Vagina (tissue), 2 donors: ENCODE data around the gene PCNX1. TPM values are rescaled to one million over a fixed set of nuclear protein-coding genes. Genes with fewer than 3 reads are reported as not detected.
"Not testable (repeated sequence)": the region's sequence is repeated elsewhere in the genome, so short reads cannot be mapped to it uniquely, and the experiment has no call there.

ENCODE experiments used
- DNase-seq, 2 donors: peaks; one replicate each; pipeline ENCODE4 v3.0.0-alpha.2; 2017; ENCODE audit errors: extremely low spot score in 2 of 2
- H3K27ac ChIP-seq: fragments of 200-600 bp; sonication (generic); one replicate; pipeline ENCODE4 v1.5.1; 2019
- H3K27me3 ChIP-seq: fragments of 200-600 bp; sonication (generic); one replicate; pipeline ENCODE4 v1.5.1; 2019
- H3K36me3 ChIP-seq, 2 donors: fragments of 200-600 bp; sonication (generic); one replicate each; pipeline ENCODE4 v1.5.1; 2017 to 2019
- H3K4me1 ChIP-seq: fragments of 200-600 bp; sonication (generic); one replicate; pipeline ENCODE4 v1.5.1; 2019
- H3K4me3 ChIP-seq, 2 donors: fragments of 200-600 bp; sonication (generic); 1 replicate in 1 of 2; 2 replicates in 1 of 2; pipeline ENCODE4 v1.5.1; 2016 to 2019
- H3K9me3 ChIP-seq: fragments of 200-600 bp; sonication (generic); one replicate; pipeline ENCODE4 v1.5.1; 2019
- CTCF ChIP-seq, 3 experiments: fragments of 450-650 bp in 2 of 3; fragments of 200-600 bp in 1 of 3; sonication (generic) in 1 of 3; IDR thresholded peaks; one replicate each; pipeline ENCODE4 v1.5.1; 2017 to 2019; ENCODE audit warnings: antibody characterized with exemption in 3 of 3, mild to moderate bottlenecking in 2 of 3, moderate library complexity in 2 of 3
- POLR2A ChIP-seq, 2 donors: fragments of 450-650 bp; IDR thresholded peaks; one replicate each; pipeline ENCODE4 v1.6.1; 2017; ENCODE audit warnings: antibody characterized with exemption in 2 of 2, mild to moderate bottlenecking in 2 of 2, moderate library complexity in 2 of 2
- POLR2AphosphoS5 ChIP-seq, 2 donors: sonication (generic); formaldehyde crosslinking; IDR thresholded peaks; one replicate each; pipeline ENCODE4 v1.9.0; 2017; ENCODE audit warnings: antibody characterized with exemption in 2 of 2, mild to moderate bottlenecking in 2 of 2, low read depth in 1 of 2; ENCODE audit not compliant: insufficient read depth in 1 of 2
- intact Hi-C: fragments of 100-400 bp; cut with DNase I; formaldehyde crosslinking; loops from one replicate; pipeline ENCODE4 v1.15.1; 2023
- total RNA-seq: library from RNA; depleted of rRNA; stranded (reverse); fragments of >200 nt; gene quantifications from one replicate; pipeline ENCODE4 v1.2.3, GENCODE V29; 2016

PCNX1 gene
- total RNA-seq, 1 donor from 2014 or later: 59.7 TPM

- Histone ChIP-seq H3K4me1 (no peaks in the 10 kb centered on the region), H3K9me3 (no peaks in the 10 kb centered on the region), H3K27me3 (no peaks in the 10 kb centered on the region), H3K4me3 (no peak overlapping the region), H3K27ac (no peak overlapping the region), H3K36me3 (peaks cover 3 to 6% of the 10 kb centered on the region in 2 donors)
- TF ChIP-seq POLR2A (IDR thresholded peaks at IDR 0.05) (no peak), POLR2AphosphoS5 (IDR thresholded peaks at IDR 0.05; ENCODE audit: insufficient read depth in 1 of 2, low read depth in 1 of 2) (no peak), CTCF (IDR thresholded peaks at IDR 0.05) (no peak)
- intact Hi-C loops: no loop called here
- no peak for DNase-seq
These were observed 105.6 kb downstream of the PCNX1 start for GRCh38 chr14:71012888-71013287.

DNA sequence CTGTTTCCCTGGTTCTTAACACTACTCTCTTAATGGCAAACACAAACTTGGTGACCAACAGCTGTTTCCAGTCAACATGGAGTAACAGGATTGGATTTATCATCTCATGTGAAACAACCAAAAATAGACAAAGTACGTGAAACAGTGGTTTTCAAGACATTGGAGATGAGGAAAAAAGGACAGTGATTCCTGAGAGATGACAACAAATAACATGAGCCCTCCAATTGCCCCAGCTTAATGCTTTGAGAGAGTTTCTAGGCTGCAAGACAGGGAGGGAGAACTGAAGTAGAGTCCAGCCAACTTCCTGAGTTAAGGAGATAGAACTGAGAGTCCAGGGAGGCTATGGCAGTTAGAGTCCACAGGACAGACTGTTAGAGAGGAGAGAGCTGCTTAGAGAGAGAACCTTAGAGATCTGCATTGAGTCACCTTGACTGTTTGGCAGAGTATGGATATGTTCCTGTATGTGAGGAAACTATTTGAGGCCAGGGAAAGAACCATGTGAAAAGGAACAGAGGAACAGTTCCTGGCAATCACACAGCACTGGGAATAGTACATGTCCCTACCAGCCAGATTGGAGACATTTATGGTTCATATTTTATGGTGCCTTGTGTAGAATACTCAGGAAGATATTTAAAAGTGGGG, 106.4 kb downstream of the PCNX1 start:
- no peaks in the 10 kb centered on the region for H3K27me3 ChIP-seq
- peaks cover 3 to 6% of the 10 kb centered on the region in 2 donors for H3K36me3 ChIP-seq
- no peaks in the 10 kb centered on the region for H3K9me3 ChIP-seq
- H3K4me1 ChIP-seq: no peaks in the 10 kb centered on the region
- no peak for TF ChIP-seq POLR2AphosphoS5 (IDR thresholded peaks at IDR 0.05; ENCODE audit: insufficient read depth in 1 of 2, low read depth in 1 of 2)
- TF ChIP-seq CTCF (IDR thresholded peaks at IDR 0.05): no peak
- TF ChIP-seq POLR2A (IDR thresholded peaks at IDR 0.05): no peak
- H3K4me3 ChIP-seq: no peak overlapping the region
- intact Hi-C loops: no loop called here
- no peak for DNase-seq
- H3K27ac ChIP-seq: no peak overlapping the region

GRCh38 chr14:71019917-71020316, 112.7 kb downstream of the PCNX1 start:
- H3K27me3 ChIP-seq, H3K27ac ChIP-seq, DNase-seq, H3K4me3 ChIP-seq, intact Hi-C loops, H3K9me3 ChIP-seq: not testable (repeated sequence)
- H3K36me3 ChIP-seq: peaks cover 3 to 18% of the 10 kb centered on the region in 2 donors
- peaks cover 19% of the 10 kb centered on the region for H3K4me1 ChIP-seq

DNA sequence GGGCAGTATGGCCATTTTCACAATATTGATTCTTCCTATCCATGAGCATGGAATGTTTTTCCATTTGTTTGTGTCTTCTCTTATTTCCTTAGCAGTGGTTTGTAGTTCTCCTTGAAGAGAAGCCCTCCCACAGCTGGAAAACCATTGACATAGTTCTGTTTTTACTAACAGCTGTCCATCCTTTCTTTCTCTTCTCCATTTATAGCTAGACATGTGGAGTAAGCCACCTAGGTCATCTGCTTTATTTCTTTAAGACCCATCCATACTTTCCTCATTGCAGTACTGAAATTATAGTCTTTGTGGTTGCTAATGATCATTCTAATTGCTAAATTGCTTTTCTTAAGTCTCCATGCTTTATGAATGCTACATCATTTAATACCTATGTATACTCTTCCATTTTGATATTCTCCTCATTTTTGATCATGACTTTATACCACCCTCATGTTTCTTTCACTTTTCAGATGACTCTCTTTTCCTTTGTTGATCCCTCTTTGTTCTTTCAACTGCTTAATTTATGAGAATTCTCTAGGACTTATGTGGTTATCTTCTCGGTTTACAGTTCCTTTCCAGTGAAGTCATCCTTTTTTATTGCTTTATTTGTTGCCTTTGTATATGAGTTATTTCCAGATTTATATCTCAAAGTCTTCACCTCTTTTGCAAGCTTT, 114.2 kb downstream of the PCNX1 start:
- Histone ChIP-seq H3K4me3 (no peak overlapping the region), H3K27ac (no peak overlapping the region), H3K9me3 (no peaks in the 10 kb centered on the region), H3K36me3 (peaks cover 3 to 12% of the 10 kb centered on the region in 2 donors), H3K27me3 (no peaks in the 10 kb centered on the region), H3K4me1 (peaks cover 19% of the 10 kb centered on the region)
- TF ChIP-seq POLR2A (IDR thresholded peaks at IDR 0.05) (no peak), POLR2AphosphoS5 (IDR thresholded peaks at IDR 0.05; ENCODE audit: insufficient read depth in 1 of 2, low read depth in 1 of 2) (no peak), CTCF (IDR thresholded peaks at IDR 0.05) (no peak)
- intact Hi-C loops: no loop called here
- DNase-seq: no peak

GRCh38 chr14:71022012-71022869, 115.0 kb downstream of the PCNX1 start:
- no peak for TF ChIP-seq POLR2A (IDR thresholded peaks at IDR 0.05)
- no peak for TF ChIP-seq POLR2AphosphoS5 (IDR thresholded peaks at IDR 0.05; ENCODE audit: insufficient read depth in 1 of 2, low read depth in 1 of 2)
- DNase-seq: no peak
- Histone ChIP-seq H3K27me3 (no peaks in the 10 kb centered on the region), H3K4me1 (peaks cover 19% of the 10 kb centered on the region), H3K4me3 (no peak overlapping the region), H3K36me3 (peaks cover 0 to 12% of the 10 kb centered on the region in 2 donors), H3K27ac (no peak overlapping the region), H3K9me3 (no peaks in the 10 kb centered on the region)
- intact Hi-C loops: no loop called here
